Hepatic stellate cell (primary cell): ENCODE data around the gene HELZ2.
A peak's percentile ranks its signal among the peaks of the same experiment; 100 is the strongest.

Experiments used
- DNase-seq: peaks from one replicate; pipeline ENCODE4 v3.0.0; 2011; ENCODE audit warnings: low spot score

The HELZ2 gene

GRCh38 chr20:63537525-63538203 lies 36.4 kb downstream of the HELZ2 start:
- DNase-seq = peak; percentile 96

DNA sequence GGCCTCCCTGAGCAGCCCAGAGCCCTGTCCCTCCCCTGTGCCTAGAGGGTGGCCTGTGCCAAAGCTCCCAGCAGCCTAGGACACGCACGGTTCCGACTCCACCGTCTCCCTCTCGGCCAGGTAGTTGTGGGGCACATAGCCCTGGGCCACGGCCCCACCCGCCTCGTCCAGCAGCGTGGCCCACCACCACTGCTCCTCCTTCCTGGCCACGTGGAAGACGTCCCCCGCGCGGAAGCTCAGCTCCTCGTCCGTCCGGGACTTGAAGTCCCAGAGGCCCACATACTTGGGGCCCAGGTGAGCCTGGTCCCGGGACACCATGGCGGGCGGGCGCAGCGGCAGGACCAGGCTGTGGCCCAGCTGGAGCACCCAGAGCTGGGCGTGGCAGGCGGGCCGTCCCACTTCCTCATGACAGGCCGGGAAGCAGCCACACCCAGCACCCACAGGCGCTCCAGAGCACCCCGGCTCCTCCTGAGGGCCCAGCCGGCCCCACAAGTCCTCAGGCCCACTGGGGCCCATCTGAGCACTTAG lies 37.0 kb downstream of the HELZ2 start, which contains the start of gene PTK6:
PTK6 (minus strand) TSS at position 380 of the 528 bp plus-strand sequence; CDS start at position 318, 62 bp downstream.
- DNase-seq = no peak

DNA sequence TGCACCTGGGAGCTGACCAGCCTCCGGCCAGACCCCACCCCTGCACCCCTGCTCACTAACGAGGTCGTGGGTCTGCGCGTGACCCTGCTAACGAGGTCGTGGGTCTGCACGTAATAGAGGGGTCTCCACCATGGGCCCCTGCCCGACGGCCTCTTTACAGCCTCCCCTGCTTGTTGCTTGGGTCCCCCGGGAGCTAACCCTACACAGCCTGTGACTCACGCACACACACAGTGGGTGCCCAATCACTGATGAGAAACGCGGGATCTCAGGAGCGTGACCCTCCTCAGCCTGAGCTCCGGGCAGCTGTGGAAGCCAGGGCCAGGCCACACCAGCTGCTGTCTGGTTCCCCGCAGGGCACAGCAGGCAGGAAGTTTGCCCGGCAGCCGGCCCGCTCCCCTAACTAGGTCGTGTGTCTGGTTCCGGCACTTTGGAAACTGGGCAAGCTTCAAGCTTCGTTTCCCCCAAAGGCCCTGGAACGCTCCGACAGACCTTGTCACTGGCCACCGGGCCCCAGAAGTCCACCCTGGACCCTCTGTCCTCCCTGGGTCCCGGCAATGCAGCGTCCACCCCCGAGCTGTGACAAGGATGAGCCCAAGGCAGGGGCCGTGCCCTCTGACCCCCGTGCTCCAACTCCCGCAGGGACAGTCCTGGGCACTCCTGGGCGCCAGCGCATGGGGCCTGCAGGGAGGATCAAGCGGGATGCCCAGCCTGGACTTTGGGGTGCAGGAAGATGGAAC lies 37.6 kb downstream of the HELZ2 start:
- peak; percentile 98 for DNase-seq

GRCh38 chr20:63534831-63535651 lies 39.0 kb downstream of the HELZ2 start:
- DNase-seq = no peak

- no peak for DNase-seq
Measured at GRCh38 chr20:63534427-63534830, 39.6 kb downstream of the HELZ2 start.

- DNase-seq = no peak
Measured at GRCh38 chr20:63533871-63534393, 40.1 kb downstream of the HELZ2 start.

- DNase-seq = no peak
Measured at GRCh38 chr20:63533388-63533787, 40.7 kb downstream of the HELZ2 start.

- no peak for DNase-seq
Measured at GRCh38 chr20:63532449-63532971, 41.5 kb downstream of the HELZ2 start.

- no peak for DNase-seq
Measured at GRCh38 chr20:63531686-63532448, 42.2 kb downstream of the HELZ2 start.

DNA sequence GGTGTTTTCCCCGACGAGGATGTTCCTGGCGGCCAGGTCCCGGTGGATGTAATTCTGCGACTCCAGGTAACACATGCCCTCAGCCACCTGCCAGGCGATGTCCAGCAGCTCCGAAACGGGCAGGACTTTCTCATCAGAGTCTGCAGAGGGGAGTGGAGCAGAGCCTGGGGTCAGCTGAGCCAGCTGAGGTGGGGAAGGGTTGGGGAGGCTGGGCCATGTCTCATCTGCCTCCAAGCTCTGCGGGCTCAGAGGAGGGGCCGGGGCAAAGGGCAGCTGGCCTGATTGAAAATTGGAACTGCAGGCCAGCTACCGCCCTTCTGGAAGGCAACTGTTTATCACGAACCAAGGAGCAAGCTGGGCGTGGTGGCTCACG lies 43.3 kb downstream of the HELZ2 start:
- no peak for DNase-seq

- no peak for DNase-seq
Measured at GRCh38 chr20:63529861-63530787, 43.9 kb downstream of the HELZ2 start.

DNA sequence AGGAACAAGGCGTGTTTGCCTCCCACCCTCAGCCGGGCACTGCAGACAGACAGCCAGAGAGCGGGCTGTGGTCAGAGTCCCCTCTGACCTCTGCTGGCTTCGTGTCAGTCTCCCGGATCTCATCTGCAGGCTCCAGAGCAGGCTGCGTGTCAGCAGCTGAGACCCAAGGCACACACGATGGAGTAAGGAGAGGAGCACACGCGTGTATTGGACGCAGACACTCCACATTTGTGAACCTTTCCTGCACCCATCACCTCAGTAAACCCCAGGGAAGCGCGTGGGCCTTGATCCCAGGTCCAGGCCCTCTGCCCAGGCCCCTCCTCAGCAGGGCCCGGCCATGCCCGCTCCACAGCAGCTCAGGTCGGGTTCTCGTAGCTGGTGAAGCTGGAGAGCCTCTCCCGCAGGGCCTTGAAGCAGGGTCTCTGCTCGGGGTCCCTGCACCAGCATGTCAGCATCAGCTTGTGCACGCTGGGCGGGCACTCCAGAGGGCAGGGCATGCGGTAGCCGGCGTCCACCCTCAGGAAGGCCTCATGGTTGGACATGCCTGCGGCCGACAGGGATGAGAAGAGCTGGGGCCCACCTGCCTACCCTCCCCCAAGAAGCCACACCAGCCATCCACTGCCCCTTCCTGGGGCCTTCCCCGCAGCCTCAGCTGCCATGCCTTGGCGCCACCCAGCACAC lies 44.7 kb downstream of the HELZ2 start:
- no peak for DNase-seq

- no peak for DNase-seq
Measured at GRCh38 chr20:63527184-63527583, 46.9 kb downstream of the HELZ2 start.

- no peak for DNase-seq
Measured at GRCh38 chr20:63525971-63526370, 48.1 kb downstream of the HELZ2 start.

DNA sequence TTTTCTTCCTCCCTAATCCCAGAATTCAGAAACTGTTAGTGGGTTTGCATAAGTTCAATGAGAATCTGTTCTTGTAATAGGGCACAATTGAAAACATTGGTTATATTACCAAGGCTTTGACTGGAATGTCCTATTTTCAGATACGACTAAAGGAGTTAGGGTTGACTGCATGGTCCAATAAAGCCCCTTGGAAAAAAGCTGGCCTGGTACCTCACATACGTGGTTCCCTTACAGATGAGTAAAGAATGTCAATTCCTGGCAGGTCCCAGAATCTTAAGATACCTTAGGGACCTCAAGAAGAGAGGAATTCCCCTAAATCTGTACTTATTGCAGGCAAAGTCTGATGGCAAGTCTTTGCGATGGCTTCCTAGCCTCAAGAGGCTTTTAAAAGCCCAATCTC lies 48.9 kb downstream of the HELZ2 start:
- no peak for DNase-seq
